Fibroblast of villous mesenchyme (primary cell): ENCODE measurements around the gene FBLIM1. TPM values are rescaled to one million over a fixed set of nuclear protein-coding genes. Genes with fewer than 3 reads are reported as not detected.
A peak's percentile ranks its signal among the peaks of the same experiment; 100 is the strongest.

Experiments used
- DNase-seq: peaks from one replicate; pipeline ENCODE4 v3.0.0-alpha.2; 2010; ENCODE audit warnings: low read depth
- H3K4me3 ChIP-seq: 2 replicates; pipeline ENCODE4 v1.5.1; 2011; ENCODE audit warnings: low read depth, mild to moderate bottlenecking, low read length
- total RNA-seq: library from RNA; depleted of rRNA; stranded (reverse); fragments of >200 nt; gene quantifications from 2 replicates; pipeline ENCODE4 v1.2.3, GENCODE V29; 2012
- TF ChIP-seq, protein P1 (sequence below): IDR thresholded peaks from 2 replicates; pipeline ENCODE4 v1.5.1; 2012; ENCODE audit warnings: low read depth, mild to moderate bottlenecking, low read length; ENCODE audit not compliant: insufficient read depth

Gene FBLIM1
- total RNA-seq, 1 donor = 188 TPM

DNA sequence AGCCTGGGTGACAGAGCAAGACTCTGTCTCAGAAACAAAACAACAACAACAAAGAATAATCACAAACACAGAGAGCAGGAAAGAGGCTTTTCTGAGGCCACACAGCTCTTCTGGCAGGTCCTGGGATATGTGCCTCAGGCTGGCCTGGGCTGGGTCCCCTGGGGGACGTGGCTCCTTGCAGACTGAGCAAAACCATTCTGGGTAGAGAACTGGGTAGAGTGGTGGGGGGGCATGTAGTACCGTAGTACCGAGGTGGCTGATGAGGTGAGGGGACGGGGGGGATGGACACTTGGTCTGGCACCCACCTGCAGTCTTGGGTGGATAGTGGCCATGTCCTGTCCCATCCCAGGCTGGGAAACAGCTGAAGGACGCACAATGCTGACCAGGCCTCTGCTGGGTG, 10.3 kb upstream of the FBLIM1 start:
- no peak overlapping the region for H3K4me3 ChIP-seq
- TF ChIP-seq, protein P1, sequence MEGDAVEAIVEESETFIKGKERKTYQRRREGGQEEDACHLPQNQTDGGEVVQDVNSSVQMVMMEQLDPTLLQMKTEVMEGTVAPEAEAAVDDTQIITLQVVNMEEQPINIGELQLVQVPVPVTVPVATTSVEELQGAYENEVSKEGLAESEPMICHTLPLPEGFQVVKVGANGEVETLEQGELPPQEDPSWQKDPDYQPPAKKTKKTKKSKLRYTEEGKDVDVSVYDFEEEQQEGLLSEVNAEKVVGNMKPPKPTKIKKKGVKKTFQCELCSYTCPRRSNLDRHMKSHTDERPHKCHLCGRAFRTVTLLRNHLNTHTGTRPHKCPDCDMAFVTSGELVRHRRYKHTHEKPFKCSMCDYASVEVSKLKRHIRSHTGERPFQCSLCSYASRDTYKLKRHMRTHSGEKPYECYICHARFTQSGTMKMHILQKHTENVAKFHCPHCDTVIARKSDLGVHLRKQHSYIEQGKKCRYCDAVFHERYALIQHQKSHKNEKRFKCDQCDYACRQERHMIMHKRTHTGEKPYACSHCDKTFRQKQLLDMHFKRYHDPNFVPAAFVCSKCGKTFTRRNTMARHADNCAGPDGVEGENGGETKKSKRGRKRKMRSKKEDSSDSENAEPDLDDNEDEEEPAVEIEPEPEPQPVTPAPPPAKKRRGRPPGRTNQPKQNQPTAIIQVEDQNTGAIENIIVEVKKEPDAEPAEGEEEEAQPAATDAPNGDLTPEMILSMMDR = no peak
- no peak for DNase-seq

DNA sequence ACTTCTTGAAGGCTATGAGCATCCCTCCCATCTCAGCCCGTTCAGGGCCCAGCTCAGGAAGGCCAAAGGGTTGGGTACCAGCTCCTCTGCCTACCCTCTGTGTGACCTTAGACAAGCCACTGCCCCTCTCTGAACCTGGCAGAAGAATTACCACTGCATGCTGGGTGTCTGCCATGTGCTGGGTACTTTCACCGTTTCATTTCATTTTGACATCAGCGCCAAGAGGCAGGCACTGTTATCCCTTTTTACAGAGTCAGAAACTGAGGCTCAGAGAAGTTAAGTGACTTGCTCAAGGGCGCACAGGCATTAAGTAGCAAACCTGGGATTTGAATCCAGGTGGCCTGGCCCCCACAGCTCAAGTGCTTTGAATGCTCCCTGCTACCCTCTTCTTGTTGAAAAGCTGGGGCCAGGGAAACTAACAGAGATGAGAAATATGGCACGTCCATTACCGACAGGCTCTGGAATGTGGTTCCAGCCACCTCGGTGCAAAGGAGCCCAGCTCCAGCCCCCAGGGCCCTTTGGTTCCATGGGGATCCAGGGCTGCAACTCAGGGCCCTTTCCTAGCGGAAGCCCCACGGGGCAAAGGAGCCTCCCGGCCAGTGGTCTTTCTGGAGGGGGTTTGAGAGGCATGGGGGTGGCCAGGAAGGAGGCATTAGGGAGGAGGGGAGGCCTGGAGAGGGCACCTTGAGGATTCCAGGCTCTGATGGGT, 9.8 kb upstream of the FBLIM1 start:
- no peak for DNase-seq
- no peak overlapping the region for H3K4me3 ChIP-seq
- TF ChIP-seq, protein P1 = no peak

DNA sequence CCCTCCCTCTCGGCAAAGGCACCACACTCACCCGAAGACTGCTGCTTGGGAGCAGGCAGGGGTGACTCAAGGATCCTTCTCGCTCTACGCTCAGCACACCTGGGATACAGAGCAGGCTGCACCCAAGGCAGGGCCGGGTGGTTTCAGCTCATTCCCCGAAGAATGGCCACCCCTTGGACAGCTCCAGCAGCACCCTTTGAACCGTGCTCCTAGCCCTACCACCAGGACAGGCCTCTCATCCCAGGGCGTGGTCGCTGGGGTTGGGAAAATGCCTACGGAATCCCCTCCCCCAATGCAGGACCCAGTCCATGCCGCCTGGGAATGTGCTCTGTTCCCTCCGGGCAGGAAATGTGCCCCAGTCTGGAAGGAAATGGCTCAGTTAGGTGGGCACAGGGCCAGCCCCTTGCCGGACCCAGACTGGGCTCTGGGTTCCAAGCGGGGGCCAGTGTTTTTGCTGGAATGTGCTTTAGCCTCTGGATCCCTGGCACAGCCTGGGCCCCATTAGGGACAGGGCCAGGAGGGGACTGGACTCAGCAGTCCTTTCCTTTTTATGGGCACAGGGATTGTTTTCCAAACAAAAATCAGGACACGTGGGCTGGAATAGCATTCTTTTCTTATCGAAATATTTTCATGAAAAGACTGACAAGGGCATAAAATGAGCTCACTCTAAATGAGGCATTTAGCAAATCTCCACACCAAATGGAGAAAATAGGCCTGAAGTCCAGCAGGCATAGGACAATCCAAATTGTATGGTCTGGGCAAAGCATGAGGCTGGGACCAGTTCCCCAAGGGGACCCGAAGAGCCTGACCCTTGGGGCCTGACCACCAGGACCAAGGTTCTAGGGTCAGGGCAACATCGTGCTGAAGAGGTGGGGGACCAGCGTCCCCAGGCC, 8.9 kb upstream of the FBLIM1 start:
- no peak overlapping the region for H3K4me3 ChIP-seq
- DNase-seq = peak; percentile 45
- TF ChIP-seq, protein P1 = no peak

DNA sequence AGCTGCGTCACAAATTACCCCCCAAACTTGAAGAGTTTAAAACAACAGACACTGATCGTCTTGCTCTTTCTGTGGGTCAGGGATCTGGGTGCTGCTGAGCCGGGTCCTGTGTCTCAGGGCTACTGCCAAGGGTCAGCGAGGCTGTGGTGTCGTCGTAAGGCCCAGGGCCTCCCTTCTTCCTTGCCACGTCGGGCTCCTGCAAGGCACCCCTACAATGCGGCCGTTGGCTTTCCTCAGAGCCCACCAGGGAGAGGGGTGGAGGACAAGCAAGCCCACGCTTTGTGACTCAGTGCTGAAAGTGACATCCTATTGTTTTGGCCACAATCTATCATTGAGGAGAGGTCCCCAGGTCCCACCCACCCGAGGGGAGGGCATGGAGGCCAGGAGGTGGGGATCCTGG, 7.7 kb upstream of the FBLIM1 start:
- no peak overlapping the region for H3K4me3 ChIP-seq
- TF ChIP-seq, protein P1 = no peak
- DNase-seq = no peak

DNA sequence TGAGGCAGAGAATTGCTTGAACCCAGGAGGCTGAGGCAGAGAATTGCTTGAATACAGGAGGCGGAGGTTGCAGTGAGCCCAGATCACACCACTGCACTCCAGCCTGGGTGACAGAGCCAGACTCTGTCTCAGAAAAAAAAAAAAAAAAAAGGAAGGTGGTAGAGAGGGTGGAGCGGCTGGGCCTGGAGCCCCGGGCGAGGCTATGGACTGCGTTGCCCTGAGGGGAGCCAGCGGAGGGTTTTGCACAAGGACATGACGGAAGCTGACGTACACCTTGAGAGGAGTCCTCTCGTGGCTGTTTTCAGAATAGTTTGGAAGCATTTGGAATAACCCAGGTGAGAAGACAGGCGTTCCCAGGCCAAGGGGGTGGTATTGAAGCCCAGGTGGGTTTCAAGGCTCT, 6.9 kb upstream of the FBLIM1 start:
- DNase-seq = no peak
- TF ChIP-seq, protein P1 = no peak
- H3K4me3 ChIP-seq = no peak overlapping the region

DNA sequence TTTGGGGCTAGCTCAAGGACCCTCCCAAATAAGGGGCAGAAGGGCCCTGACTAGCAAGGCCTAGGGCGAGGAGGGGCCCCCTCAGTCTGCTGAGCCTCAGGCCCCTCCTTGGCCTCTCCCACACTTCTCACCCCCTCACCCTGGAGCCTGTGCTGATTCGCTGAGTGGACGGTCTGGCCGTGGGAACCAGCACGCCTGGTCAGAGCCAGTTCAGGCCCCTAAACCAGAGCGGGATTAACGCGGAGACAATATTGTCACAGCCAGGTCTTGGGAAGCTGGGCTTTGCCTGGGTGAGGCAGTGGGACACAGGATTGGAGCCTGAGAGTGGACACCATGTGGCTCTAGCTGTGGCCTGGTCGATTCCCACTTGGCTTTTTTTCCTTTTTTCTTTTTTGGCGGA, 4.8 kb upstream of the FBLIM1 start:
- no peak for DNase-seq
- no peak overlapping the region for H3K4me3 ChIP-seq
- TF ChIP-seq, protein P1 = no peak
